Femur (tissue), 1 donor: ENCODE data around the gene POLR3B.
"Not testable (repeated sequence)": the region's sequence is repeated elsewhere in the genome, so short reads cannot be mapped to it uniquely, and the experiment has no call there.

Experiments
- DNase-seq: peaks from one replicate; pipeline ENCODE4 v3.0.0-alpha.2; 2017

The POLR3B gene

GRCh38 chr12:106417926-106418910, 60.7 kb downstream of the POLR3B start:
- no peak for DNase-seq

GRCh38 chr12:106418970-106419369, 61.4 kb downstream of the POLR3B start:
- no peak for DNase-seq

GRCh38 chr12:106423291-106423690, 65.7 kb downstream of the POLR3B start:
- DNase-seq: no peak

GRCh38 chr12:106425061-106425702, 67.6 kb downstream of the POLR3B start:
- no peak for DNase-seq

GRCh38 chr12:106427917-106428316, 70.4 kb downstream of the POLR3B start:
- no peak for DNase-seq

- peak; percentile 63 for DNase-seq
These were observed 70.8 kb downstream of the POLR3B start for GRCh38 chr12:106428384-106428783.

- DNase-seq: no peak
These were observed 71.5 kb downstream of the POLR3B start for GRCh38 chr12:106429043-106429552.

GRCh38 chr12:106429636-106430035, 72.1 kb downstream of the POLR3B start:
- DNase-seq: no peak

- no peak for DNase-seq
These were observed 74.4 kb downstream of the POLR3B start for GRCh38 chr12:106431839-106432411.

- DNase-seq: no peak
These were observed 75.5 kb downstream of the POLR3B start for GRCh38 chr12:106433055-106433454.

- no peak for DNase-seq
These were observed 77.0 kb downstream of the POLR3B start for GRCh38 chr12:106434526-106434925.

- DNase-seq: no peak
These were observed 78.6 kb downstream of the POLR3B start for GRCh38 chr12:106436164-106436563.

GRCh38 chr12:106442575-106442974, 85.0 kb downstream of the POLR3B start:
- DNase-seq: no peak

- DNase-seq: no peak
These were observed 87.5 kb downstream of the POLR3B start for GRCh38 chr12:106445053-106445452.

GRCh38 chr12:106445959-106446358, 88.4 kb downstream of the POLR3B start:
- DNase-seq: no peak

GRCh38 chr12:106446419-106447092, 89.0 kb downstream of the POLR3B start:
- DNase-seq: no peak

- no peak for DNase-seq
These were observed 94.8 kb downstream of the POLR3B start for GRCh38 chr12:106452309-106452708.

- no peak for DNase-seq
These were observed 97.6 kb downstream of the POLR3B start for GRCh38 chr12:106455111-106455510.

GRCh38 chr12:106459124-106459523, 101.6 kb downstream of the POLR3B start:
- no peak for DNase-seq

GRCh38 chr12:106459534-106459933, 102.0 kb downstream of the POLR3B start:
- no peak for DNase-seq

- no peak for DNase-seq
These were observed 104.2 kb downstream of the POLR3B start for GRCh38 chr12:106461730-106462129.

GRCh38 chr12:106465605-106466004, 108.1 kb downstream of the POLR3B start:
- not testable (repeated sequence) for DNase-seq

GRCh38 chr12:106475662-106476061, 118.1 kb downstream of the POLR3B start:
- not testable (repeated sequence) for DNase-seq
